IMR-90 (cell line): Measurements from ENCODE around the gene PTGDS. TPM values are rescaled to one million over a fixed set of nuclear protein-coding genes. Genes with fewer than 3 reads are reported as not detected.

Experiments
- ATAC-seq: fragments of 200-7000 bp; cut with Tn5 transposase; 2 replicates; pipeline ENCODE4 v1.9.1; 2020; ENCODE audit warnings: low read depth, mild to moderate bottlenecking, moderate library complexity
- BruUV-seq: library from RNA; stranded (reverse); fragments of 400-500 nt; replicated peaks from 2 replicates; lab custom pipeline; 2021; lab: Mats Ljungman, UMichigan
- CTCF ChIA-PET: fragments of 300-600 bp; formaldehyde crosslinking; extraction: SDS; loops from one replicate; lab custom pipeline; 2021; ENCODE audit warnings: antibody characterized with exemption; lab: Yijun Ruan, JAX
- POLR2A ChIA-PET: fragments of 300-600 bp; sonication (Branson Sonifier 250); formaldehyde crosslinking; loops from one replicate; lab custom pipeline; 2022; ENCODE audit warnings: antibody characterized with exemption; ENCODE audit not compliant: unreplicated experiment; lab: Charles Lee
- DNase-seq: peaks from one replicate; pipeline ENCODE4 v3.0.0; 2013
- H2AFZ ChIP-seq: replicated peaks from 2 replicates; pipeline ENCODE3; 2013; ENCODE audit warnings: low read length, mild to moderate bottlenecking; ENCODE audit not compliant: poor library complexity
- H2AK5ac ChIP-seq: 2 replicates; pipeline ENCODE4 v1.6.1; 2013; ENCODE audit warnings: low read depth, low read length, inconsistent platforms
- H2AK9ac ChIP-seq: replicated peaks from 2 replicates; pipeline ENCODE3; 2013; ENCODE audit warnings: mild to moderate bottlenecking, low read depth, low read length, moderate library complexity; ENCODE audit not compliant: poor library complexity
- H2BK120ac ChIP-seq: 2 replicates; pipeline ENCODE4 v1.6.1; 2013; ENCODE audit warnings: low read depth, low read length, inconsistent platforms
- H2BK15ac ChIP-seq: 3 replicates; pipeline ENCODE4 v1.6.1; 2013; ENCODE audit warnings: low read depth, low read length, inconsistent platforms
- H2BK20ac ChIP-seq: 2 replicates; pipeline ENCODE4 v1.6.1; 2013; ENCODE audit warnings: low read depth, mild to moderate bottlenecking, inconsistent platforms, low read length, moderate library complexity
- H2BK5ac ChIP-seq: 2 replicates; pipeline ENCODE4 v1.6.1; 2013; ENCODE audit warnings: mild to moderate bottlenecking, low read depth, low read length, inconsistent platforms; ENCODE audit not compliant: poor library complexity, severe bottlenecking
- H3K14ac ChIP-seq: replicated peaks from 2 replicates; pipeline ENCODE4 v1.6.1; 2013; ENCODE audit warnings: low read depth, low read length, inconsistent platforms
- H3K18ac ChIP-seq: 2 replicates; pipeline ENCODE4 v1.6.1; 2013; ENCODE audit warnings: low read depth, low read length, control low read depth
- H3K23ac ChIP-seq: 2 replicates; pipeline ENCODE4 v1.6.1; 2013; ENCODE audit warnings: low read depth, low read length, inconsistent platforms
- H3K27ac ChIP-seq: 2 replicates; pipeline ENCODE4 v1.5.1; 2013; ENCODE audit warnings: mild to moderate bottlenecking, control low read depth, low read length; ENCODE audit not compliant: insufficient read depth
- H3K27me3 ChIP-seq: 2 replicates; pipeline ENCODE4 v1.6.1; 2013; ENCODE audit warnings: low read length; ENCODE audit not compliant: control insufficient read depth, insufficient read depth
- H3K36me3 ChIP-seq: 2 replicates; pipeline ENCODE4 v1.6.1; 2013; ENCODE audit warnings: low read length, mixed read lengths; ENCODE audit not compliant: control insufficient read depth, insufficient read depth
- H3K4ac ChIP-seq: 2 replicates; pipeline ENCODE4 v1.6.1; 2013; ENCODE audit warnings: low read depth, low read length, inconsistent platforms
- H3K4me1 ChIP-seq: 2 replicates; pipeline ENCODE4 v1.6.1; 2013; ENCODE audit warnings: low read length, mixed read lengths; ENCODE audit not compliant: control insufficient read depth, insufficient read depth
- H3K4me2 ChIP-seq: 2 replicates; pipeline ENCODE4 v1.6.1; 2013; ENCODE audit warnings: low read depth, mild to moderate bottlenecking, control low read depth, low read length, moderate library complexity
- H3K4me3 ChIP-seq: 2 replicates; pipeline ENCODE4 v1.5.1; 2013; ENCODE audit warnings: low read depth, mild to moderate bottlenecking, control low read depth, low read length, moderate library complexity; ENCODE audit not compliant: insufficient read depth
- H3K56ac ChIP-seq: 2 replicates; pipeline ENCODE4 v1.6.1; 2013; ENCODE audit warnings: low read length, inconsistent platforms; ENCODE audit not compliant: insufficient read depth; ENCODE audit errors: extremely low read depth
- H3K79me1 ChIP-seq, 2 experiments: 2 replicates each; pipeline ENCODE4 v1.6.1; 2013; ENCODE audit warnings: low read length in 2 of 2, inconsistent platforms in 1 of 2, low read depth in 1 of 2
- H3K9ac ChIP-seq: 2 replicates; pipeline ENCODE4 v1.6.1; 2013; ENCODE audit warnings: low read depth, low read length, control low read depth
- H3K9me1 ChIP-seq: 2 replicates; pipeline ENCODE4 v1.6.1; 2013; ENCODE audit warnings: low read length, inconsistent platforms; ENCODE audit not compliant: insufficient read depth
- H3K9me3 ChIP-seq: 2 replicates; pipeline ENCODE4 v1.6.1; 2013; ENCODE audit warnings: low read length; ENCODE audit not compliant: control insufficient read depth, insufficient read depth
- H4K20me1 ChIP-seq: 2 replicates; pipeline ENCODE4 v1.6.1; 2013; ENCODE audit warnings: low read length, inconsistent platforms; ENCODE audit not compliant: insufficient read depth
- H4K5ac ChIP-seq: 2 replicates; pipeline ENCODE4 v1.6.1; 2013; ENCODE audit warnings: mild to moderate bottlenecking, low read depth, low read length, control low read depth
- H4K8ac ChIP-seq, 2 experiments: 2 replicates each; pipeline ENCODE4 v1.6.1; 2013; ENCODE audit warnings: low read depth in 2 of 2, low read length in 2 of 2, control low read depth in 1 of 2, inconsistent platforms in 1 of 2
- H4K91ac ChIP-seq: 2 replicates; pipeline ENCODE4 v1.6.1; 2013; ENCODE audit warnings: low read depth, low read length, inconsistent platforms; ENCODE audit not compliant: insufficient read depth
- BHLHE40 ChIP-seq: fragments of 150-350 bp; IDR thresholded peaks from 2 replicates; pipeline ENCODE4 v1.6.1; 2016; ENCODE audit warnings: mild to moderate bottlenecking, low read depth, low read length
- CTCF ChIP-seq: conservative IDR thresholded peaks from 2 replicates; pipeline ENCODE4 v1.5.1; 2012; ENCODE audit warnings: mild to moderate bottlenecking, low read depth, low read length, improper control_type of control experiment
- FOS ChIP-seq: fragments of 150-350 bp; IDR thresholded peaks from 2 replicates; pipeline ENCODE4 v1.6.1; 2016; ENCODE audit warnings: low read depth, low read length
- MAZ ChIP-seq: IDR thresholded peaks from 2 replicates; pipeline ENCODE4 v1.6.1; 2012; ENCODE audit warnings: low read depth, mild to moderate bottlenecking, low read length, improper control_type of control experiment, moderate library complexity, borderline replicate concordance
- MXI1 ChIP-seq: IDR thresholded peaks from 2 replicates; pipeline ENCODE4 v1.6.1; 2012; ENCODE audit warnings: low read depth, mild to moderate bottlenecking, low read length, moderate library complexity, borderline replicate concordance
- NFE2L2 ChIP-seq: fragments of 150-350 bp; IDR thresholded peaks from 2 replicates; pipeline ENCODE4 v1.6.1; 2016; ENCODE audit warnings: low read depth, mild to moderate bottlenecking, low read length
- POLR2A ChIP-seq: IDR thresholded peaks from 2 replicates; pipeline ENCODE4 v1.6.1; 2012; ENCODE audit warnings: mild to moderate bottlenecking, low read depth, low read length
- RAD21 ChIP-seq: IDR thresholded peaks from 2 replicates; pipeline ENCODE4 v1.6.1; 2012; ENCODE audit warnings: low read length, improper control_type of control experiment
- RCOR1 ChIP-seq: IDR thresholded peaks from 2 replicates; pipeline ENCODE4 v1.6.1; 2012; ENCODE audit warnings: mild to moderate bottlenecking, low read length, improper control_type of control experiment; ENCODE audit not compliant: insufficient replicate concordance
- RFX5 ChIP-seq: IDR thresholded peaks from 2 replicates; pipeline ENCODE4 v1.8.0; 2012; ENCODE audit warnings: low read depth, mild to moderate bottlenecking, low read length, moderate library complexity
- SMC3 ChIP-seq: fragments of 150-350 bp; IDR thresholded peaks from 2 replicates; pipeline ENCODE4 v1.6.1; 2016; ENCODE audit warnings: low read depth, mild to moderate bottlenecking, antibody characterized with exemption, low read length, moderate library complexity
- WGBS, 2 experiments: methylation state at CpG; one replicate each; pipeline versions ENCODE4 v1.1.5 to v1.1.7; 2013; ENCODE audit warnings: missing lambda C conversion rate in 2 of 2; ENCODE audit not compliant: insufficient read length in 1 of 2; ENCODE audit errors: extremely low coverage in 2 of 2; 5-methylcytosine and 5-hydroxymethylcytosine counted together
- dilution Hi-C: fragments of 300-500 bp; cut with HindIII; formaldehyde crosslinking; loops from one replicate; pipeline ENCODE4 v1.14.3; 2018; ENCODE audit warnings: low sequenced_read_pairs; ENCODE audit not compliant: unreplicated experiment
- in situ Hi-C: fragments of 300-500 bp; cut with MboI; formaldehyde crosslinking; loops from 3 replicates; pipeline ENCODE4 v1.14.3; 2019; ENCODE audit warnings: low sequenced_read_pairs, inconsistent platforms, mixed read lengths
- intact Hi-C: fragments of 100-400 bp; cut with micrococcal nuclease; formaldehyde crosslinking; loops from 2 replicates; pipeline ENCODE4 v1.10.0; 2022
- polyA plus RNA-seq, 3 experiments: library from polyadenylated mRNA; depleted of rRNA; stranded (reverse); fragments of >200 nt; gene quantifications; 2 replicates each; pipeline ENCODE4 v1.2.3, GENCODE V29; 2012; ENCODE audit warnings: low replicate concordance in 1 of 3
- total RNA-seq: library from RNA; depleted of rRNA; stranded (reverse); fragments of >200 nt; gene quantifications from 2 replicates; pipeline ENCODE4 v1.2.3, GENCODE V29; 2012
- TF ChIP-seq, protein P1 (sequence below): fragments of 150-350 bp; IDR thresholded peaks from 2 replicates; pipeline ENCODE4 v1.6.1; 2016; ENCODE audit warnings: low read depth, mild to moderate bottlenecking, low read length, moderate library complexity, borderline replicate concordance
- TF ChIP-seq, protein P2 (sequence below): fragments of 150-350 bp; IDR thresholded peaks from 2 replicates; pipeline ENCODE4 v1.6.1; 2017; ENCODE audit warnings: mild to moderate bottlenecking, antibody characterized with exemption, low read length, low read depth

The PTGDS gene
- total and polyA plus RNA-seq, 2 of the 4 experiments (the other 2 are of a cell fraction) = 1.2 TPM; not detected in 1

DNA sequence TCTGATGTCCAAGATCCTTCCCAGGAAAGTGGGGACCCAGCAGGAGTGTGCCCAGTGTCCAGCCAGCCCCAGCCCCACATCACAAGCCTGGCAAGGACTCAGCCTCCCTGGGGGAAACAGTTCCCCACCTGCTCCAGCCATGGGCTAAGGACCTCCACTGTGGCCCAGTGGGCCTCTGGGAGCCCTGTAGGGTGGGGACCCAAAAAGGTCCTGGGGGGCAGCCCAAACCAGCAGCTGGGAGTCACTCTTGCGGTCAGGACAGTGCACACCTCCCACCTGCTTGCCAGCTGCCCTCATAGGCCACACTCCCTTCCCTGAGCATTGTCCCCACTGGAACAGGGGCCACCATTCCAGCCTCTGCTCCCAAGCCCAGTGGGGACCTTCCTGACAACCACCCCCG lies 49.1 kb downstream of the PTGDS start:
- POLR2A ChIA-PET = no interaction called here
- no peak overlapping the region for H2BK120ac ChIP-seq
- no peak overlapping the region for H3K27ac ChIP-seq
- no peaks in the 10 kb centered on the region for H3K36me3 ChIP-seq
- no peak overlapping the region for H2BK5ac ChIP-seq
- H2AK9ac ChIP-seq = no peak overlapping the region
- 100% methylated on average over 1 of the region's 2 CpGs; no CpG with 5 or more reads in 1 of the 2 experiments for WGBS, 2 experiments
- H3K9ac ChIP-seq = no peak overlapping the region
- H3K9me1 ChIP-seq = peaks cover 4% of the 10 kb centered on the region; the same call in 1 of the 2 replicates
- CTCF ChIA-PET = no interaction called here
- no peak overlapping the region for H3K18ac ChIP-seq
- H4K5ac ChIP-seq = no peak overlapping the region
- H4K91ac ChIP-seq = no peak overlapping the region
- dilution Hi-C loops = no loop called here
- no peak overlapping the region for H2AK5ac ChIP-seq
- no peaks in the 10 kb centered on the region for H3K27me3 ChIP-seq
- no peak overlapping the region for H3K14ac ChIP-seq
- H2BK15ac ChIP-seq = no peak overlapping the region
- no peak overlapping the region for H3K4me3 ChIP-seq
- no peak overlapping the region for H4K8ac ChIP-seq
- H3K79me1 ChIP-seq = peaks cover 0 to 7% of the 10 kb centered on the region in 2 experiments; a peak in 2 of 4 replicates
- no peak overlapping the region for H2BK20ac ChIP-seq
- in situ Hi-C loops = no loop called here
- no peak overlapping the region for H3K56ac ChIP-seq
- BruUV-seq = no TSS peak
- DNase-seq (no peak), ATAC-seq (no peak)
- TF ChIP-seq NFE2L2 = no peak
- no peak for TF ChIP-seq MXI1
- TF ChIP-seq RFX5 = no peak
- TF ChIP-seq CTCF = no peak
- no peak for TF ChIP-seq RCOR1
- no peak for TF ChIP-seq MAZ
- no peak for TF ChIP-seq FOS
- TF ChIP-seq BHLHE40 = no peak
- no peak for TF ChIP-seq POLR2A
- TF ChIP-seq, protein P1, sequence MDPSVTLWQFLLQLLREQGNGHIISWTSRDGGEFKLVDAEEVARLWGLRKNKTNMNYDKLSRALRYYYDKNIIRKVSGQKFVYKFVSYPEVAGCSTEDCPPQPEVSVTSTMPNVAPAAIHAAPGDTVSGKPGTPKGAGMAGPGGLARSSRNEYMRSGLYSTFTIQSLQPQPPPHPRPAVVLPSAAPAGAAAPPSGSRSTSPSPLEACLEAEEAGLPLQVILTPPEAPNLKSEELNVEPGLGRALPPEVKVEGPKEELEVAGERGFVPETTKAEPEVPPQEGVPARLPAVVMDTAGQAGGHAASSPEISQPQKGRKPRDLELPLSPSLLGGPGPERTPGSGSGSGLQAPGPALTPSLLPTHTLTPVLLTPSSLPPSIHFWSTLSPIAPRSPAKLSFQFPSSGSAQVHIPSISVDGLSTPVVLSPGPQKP = no peak
- TF ChIP-seq RAD21 = no peak
- TF ChIP-seq, protein P2, sequence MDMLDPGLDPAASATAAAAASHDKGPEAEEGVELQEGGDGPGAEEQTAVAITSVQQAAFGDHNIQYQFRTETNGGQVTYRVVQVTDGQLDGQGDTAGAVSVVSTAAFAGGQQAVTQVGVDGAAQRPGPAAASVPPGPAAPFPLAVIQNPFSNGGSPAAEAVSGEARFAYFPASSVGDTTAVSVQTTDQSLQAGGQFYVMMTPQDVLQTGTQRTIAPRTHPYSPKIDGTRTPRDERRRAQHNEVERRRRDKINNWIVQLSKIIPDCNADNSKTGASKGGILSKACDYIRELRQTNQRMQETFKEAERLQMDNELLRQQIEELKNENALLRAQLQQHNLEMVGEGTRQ = no peak
- TF ChIP-seq SMC3 = no peak
- no peaks in the 10 kb centered on the region; the same call in 1 of the 2 replicates for H4K20me1 ChIP-seq
- H3K4me2 ChIP-seq = no peak overlapping the region
- no peaks in the 10 kb centered on the region for H3K9me3 ChIP-seq
- no peak overlapping the region for H2AFZ ChIP-seq
- H3K4me1 ChIP-seq = peaks cover 5% of the 10 kb centered on the region
- no peak overlapping the region for H3K4ac ChIP-seq
- no peak overlapping the region for H3K23ac ChIP-seq
- intact Hi-C loops = no loop called here
